ENCODE data around the gene PURA.
A peak's percentile ranks its signal among the peaks of the same experiment; 100 is the strongest.

Gene PURA

DNA sequence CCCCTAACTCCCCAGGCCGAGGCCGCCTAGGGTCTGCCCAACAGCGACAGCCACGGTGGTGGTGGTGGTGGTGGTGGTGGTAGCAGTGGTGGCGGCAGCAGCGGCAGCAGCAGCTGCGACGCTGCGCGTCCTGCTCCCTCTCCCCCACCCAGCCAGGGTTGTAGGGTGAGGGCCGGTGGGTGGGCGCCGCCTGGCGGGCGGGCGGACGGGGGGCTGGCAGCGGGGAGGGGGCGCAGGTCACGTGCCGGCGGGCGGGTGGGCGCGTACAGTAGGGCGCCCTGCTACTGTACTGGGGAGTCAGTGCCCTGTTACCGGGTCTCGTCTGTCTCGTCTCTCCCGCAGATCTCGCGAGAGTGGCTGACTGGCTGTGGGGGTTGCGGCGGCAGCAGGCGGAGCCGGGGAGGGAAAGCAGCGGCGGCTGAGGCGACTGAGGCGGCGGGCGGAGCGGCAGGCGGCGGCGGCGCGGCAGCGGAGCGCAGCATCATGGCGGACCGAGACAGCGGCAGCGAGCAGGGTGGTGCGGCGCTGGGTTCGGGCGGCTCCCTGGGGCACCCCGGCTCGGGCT, at the start of gene PURA:
Gene PURA (plus strand): TSS at position 411 of the 565 bp plus-strand sequence. CDS start 73 bp downstream, at position 484.
- DNase-seq: peak; percentile 88

DNA sequence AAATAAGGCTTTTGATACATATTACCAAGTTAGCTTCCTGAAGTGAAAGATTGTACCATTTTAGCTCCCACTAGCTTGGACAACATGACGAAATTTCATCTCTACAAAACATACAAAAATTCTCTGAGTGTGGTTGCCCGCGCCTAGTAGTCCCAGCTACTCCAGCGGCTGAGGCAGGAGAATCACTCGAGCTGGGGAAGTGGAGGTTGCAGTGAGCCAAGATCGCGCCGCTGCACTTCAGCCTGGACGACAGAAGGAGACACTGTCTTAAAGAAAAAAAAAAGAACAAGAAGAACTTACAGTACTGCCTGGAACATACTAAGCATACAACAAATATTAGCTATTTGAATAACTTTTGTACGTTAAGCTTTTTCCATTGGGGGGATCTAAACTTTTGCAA, 41.1 kb upstream of the PURA start:
- DNase-seq: no peak

GRCh38 chr5:140073296-140073695, 40.6 kb upstream of the PURA start:
- DNase-seq: no peak

DNA sequence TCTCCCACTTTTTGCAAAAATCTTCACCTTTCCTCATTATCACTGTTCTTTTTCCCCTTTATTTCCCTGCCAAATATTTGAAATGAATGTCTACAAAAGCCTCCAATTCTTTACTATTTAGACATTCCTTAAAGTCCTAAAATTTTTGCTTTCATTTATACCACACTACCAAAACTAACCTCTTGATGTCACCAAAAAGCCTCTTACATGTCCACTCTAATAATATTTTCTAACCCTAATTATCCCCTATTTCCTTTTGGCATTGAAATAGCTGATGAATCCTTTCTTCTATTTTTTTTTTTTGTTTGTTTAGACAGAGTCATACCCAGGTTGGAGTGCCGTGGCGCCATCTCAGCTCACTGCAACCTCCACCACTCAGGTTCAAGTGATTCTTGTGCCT, 38.5 kb upstream of the PURA start:
- DNase-seq: no peak

- DNase-seq: no peak
Observed at GRCh38 chr5:140076142-140076541, 37.8 kb upstream of the PURA start.

- DNase-seq: no peak
Observed at GRCh38 chr5:140076788-140077187, 37.1 kb upstream of the PURA start.

- no peak for DNase-seq
Observed at GRCh38 chr5:140083120-140083519, 30.8 kb upstream of the PURA start.

DNA sequence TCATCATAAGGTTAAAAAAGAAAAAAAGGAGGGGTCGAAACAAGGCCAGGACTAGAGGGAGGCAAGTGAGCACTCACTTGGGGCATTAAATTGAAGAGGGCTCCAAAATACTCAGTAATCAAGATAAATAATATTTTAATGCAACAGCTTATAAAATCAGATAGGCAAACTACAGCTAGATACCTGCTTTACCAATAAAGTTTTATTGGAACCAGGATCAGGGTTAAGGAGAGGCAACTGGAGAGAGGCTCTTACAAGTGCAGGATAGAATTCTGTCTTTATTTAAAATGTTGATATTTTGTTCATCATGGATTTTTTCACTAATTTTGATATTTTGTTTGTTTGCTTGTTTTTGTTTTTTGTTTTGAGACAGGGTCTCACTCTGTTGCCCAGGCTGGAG, 30.3 kb upstream of the PURA start:
- no peak for DNase-seq

DNA sequence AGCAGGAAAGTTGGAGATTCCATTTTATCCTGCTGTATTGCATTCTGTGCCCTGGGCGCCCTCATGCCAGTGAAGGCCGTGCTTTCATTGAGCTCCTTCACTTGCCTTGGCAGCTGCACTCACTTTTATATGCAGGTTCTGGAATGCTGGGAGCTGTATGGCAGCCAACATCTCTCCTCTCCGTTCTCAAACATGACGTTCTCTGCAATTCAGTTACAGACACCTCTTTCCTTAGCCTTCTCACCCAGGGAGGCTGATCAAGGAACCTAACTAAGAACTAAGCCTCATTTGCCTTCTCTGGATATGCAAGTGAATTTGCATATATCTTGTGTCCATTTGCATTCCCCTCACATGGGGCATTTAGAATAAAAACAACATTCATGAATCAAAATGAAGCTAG, 29.4 kb upstream of the PURA start:
- no peak for DNase-seq

DNA sequence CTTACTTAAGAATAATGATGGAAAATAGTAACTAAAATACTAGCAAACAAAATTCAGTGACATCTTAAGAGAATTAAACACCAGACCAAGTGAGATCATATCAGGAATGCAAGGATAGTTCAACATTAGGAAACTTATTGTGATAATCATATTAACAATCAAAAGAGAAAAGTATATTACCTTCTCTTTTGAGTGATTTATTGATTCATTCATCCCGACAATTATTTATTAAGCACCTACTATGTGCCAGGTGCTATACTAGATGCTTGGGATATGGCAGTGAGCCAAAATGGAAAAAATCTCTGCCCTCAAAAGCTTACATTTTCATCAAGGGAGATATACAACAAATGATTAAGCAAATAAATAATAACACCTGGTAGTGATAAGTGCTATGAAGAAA, 23.7 kb upstream of the PURA start:
- no peak for DNase-seq

DNA sequence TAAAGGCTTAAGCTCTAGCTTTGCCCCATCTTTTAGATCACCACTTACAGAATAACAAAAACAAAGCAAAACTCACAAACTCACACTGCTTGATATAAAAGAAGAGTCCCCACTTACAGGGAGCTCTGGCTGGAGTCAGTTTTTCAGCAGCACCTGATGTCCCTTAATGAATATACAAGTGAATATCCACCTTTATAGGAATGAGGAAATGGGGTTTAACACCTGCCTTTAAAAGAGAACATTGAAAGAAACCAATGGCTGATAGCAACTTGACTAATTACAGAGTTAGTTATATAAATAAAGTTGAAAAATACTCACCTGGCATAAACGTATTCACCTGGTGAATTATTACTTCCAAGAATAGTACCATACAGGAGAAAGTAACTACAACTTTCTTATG, 20.7 kb upstream of the PURA start:
- DNase-seq: no peak

DNA sequence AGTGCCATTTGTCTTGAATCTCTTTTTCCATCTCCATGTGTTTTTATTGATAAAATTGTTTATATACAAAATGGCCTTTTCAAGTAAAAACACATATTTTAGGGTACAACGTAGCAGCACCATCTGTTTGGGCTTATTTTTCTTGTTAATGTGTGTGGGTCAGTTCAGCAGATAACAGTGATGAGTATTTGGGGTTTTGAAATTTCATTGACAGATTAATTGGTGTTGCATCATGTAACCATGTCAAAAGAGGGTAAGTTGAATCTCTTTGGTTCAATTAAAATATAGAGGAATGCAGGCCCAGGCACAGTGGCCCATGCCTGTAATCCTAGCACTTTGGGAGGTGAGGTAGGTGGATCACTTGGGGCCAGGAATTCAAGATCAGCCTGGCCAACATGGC, 20.0 kb upstream of the PURA start:
- no peak for DNase-seq

DNA sequence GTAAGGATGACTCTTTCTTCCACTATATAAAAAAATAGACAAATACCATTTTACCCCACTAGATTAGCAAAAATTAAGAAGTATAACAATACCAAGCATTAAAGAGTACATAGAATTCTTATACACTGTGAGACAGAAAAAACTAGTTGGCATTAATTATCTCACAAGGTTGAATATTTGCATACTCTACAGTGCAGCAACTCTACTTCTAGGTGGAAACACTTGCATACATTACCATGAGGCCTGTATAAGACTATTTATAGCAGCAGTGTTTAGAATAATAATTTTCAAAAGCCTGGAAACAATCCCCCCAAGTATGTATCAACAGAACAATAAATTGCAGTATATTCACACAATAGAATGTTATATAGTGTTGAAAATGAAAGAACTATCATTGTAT, 19.0 kb upstream of the PURA start:
- no peak for DNase-seq

DNA sequence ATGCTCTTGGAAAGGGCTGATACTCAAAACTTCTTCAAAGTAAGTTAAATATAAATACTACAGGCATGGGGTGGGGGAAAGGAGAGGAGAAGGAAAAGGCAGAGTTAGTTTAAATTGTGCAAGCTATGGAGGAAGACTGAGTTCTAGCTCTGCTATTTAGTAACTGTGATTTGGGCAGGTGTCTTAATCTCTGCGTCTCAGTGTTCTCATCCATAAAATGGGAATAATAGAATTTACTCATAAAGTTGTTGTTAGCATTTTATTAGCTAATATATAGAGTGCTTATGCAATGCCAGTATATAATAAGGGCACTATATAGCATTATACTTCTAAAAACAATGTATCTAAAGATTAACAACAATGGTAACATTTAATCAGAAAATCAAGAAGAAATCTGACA, 12.7 kb upstream of the PURA start:
- no peak for DNase-seq

DNA sequence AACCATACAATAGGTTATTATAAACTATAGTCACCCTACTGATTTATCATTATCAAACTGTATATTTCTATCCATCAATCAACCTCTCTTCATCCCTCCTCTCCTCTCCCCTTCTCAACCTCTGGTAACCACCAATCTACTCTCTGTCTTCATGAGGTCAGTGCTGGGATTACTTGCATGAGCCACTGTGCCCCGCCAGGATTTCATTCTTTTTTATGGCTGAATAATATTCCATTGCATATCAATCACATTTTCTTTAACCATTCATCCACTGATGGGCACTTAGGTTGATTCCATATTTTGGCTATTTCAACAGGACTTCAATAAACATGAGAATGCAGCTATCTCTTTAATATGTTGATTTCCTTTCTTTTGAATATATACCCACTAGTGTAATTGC, 10.8 kb upstream of the PURA start:
- DNase-seq: no peak

GRCh38 chr5:140104100-140104499, 9.8 kb upstream of the PURA start:
- no peak for DNase-seq

DNA sequence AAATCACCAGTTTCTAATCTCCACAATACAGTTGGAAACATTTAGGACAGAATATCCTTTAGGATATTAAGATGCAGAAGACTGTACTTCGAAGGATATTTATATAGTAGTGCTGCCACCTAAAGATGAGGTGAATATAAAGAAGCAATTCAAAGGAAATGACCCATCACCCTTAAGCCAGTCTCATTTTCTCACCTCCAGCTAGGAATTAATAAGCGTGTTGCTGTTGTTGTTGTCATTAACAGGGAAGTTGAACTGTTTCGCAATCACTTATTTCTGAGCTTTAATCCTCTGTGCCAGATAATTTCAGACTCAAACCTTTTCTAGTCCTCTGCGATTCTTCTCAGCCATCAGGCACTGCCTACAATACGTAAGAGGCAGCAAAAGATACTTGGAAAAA, 7.8 kb upstream of the PURA start:
- no peak for DNase-seq

DNA sequence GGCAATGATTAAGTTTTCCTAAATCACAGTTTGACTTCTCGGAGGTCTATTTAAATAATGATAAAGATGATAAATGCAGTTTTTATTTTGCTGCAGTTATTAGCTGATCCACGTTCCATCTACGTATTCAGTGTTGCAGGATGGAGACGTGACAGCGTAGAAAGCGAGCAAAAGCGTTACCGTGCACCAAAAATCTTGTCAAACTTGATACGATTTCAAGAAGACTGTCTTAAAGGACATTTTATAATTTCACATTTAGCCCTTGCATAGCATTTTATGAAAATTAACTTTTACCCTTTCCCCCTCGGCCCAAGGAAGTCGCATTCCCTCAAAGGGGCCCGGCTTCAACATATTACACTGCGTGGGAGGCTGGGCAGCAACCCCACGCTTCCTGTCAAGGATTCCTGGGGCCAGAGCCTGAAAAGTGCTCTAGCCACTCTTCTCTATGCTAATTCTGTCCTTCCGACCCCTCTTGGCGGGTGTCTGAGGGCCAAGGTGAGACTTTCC, 7.1 kb upstream of the PURA start:
- DNase-seq: no peak

DNA sequence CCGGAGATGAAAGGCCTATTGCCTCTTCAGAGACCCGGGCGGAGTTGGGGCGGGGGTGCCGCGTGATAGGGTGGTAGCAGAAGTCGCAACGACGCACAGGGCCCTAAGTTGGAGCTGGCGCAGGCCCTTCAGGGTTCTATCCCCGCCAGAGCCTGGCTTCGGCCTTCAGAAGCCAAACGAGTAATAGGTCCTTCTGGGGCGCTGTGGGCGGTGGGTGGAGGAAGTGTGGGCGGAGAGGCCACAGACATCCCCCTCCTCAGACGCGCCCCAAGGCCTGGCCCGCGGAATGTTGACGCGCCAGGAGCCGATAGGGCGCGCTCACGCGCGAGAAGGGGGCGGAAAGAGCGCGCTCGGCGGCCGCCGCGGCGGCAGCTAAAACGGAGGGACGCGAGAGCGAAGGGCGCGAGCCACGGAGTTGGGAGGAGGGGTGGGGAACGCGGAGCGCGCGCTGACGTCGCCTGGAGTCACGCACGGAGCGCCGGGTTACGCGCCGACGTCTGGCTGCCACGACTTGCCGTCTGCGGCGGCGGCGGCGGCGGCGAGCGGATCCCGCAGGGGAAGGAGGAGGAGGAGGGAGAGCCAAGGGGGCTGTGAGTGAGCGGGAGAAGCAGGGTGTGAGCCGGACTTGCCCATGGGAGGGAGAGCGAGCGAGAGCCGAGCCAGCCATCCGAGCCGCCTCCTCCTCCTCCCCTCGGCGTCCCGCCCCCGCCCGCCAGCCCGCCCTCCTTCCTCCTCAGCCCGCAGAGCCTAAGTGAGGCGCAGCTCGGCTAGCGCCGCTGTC, 6.4 kb upstream of the PURA start:
- peak; percentile 77 for DNase-seq

DNA sequence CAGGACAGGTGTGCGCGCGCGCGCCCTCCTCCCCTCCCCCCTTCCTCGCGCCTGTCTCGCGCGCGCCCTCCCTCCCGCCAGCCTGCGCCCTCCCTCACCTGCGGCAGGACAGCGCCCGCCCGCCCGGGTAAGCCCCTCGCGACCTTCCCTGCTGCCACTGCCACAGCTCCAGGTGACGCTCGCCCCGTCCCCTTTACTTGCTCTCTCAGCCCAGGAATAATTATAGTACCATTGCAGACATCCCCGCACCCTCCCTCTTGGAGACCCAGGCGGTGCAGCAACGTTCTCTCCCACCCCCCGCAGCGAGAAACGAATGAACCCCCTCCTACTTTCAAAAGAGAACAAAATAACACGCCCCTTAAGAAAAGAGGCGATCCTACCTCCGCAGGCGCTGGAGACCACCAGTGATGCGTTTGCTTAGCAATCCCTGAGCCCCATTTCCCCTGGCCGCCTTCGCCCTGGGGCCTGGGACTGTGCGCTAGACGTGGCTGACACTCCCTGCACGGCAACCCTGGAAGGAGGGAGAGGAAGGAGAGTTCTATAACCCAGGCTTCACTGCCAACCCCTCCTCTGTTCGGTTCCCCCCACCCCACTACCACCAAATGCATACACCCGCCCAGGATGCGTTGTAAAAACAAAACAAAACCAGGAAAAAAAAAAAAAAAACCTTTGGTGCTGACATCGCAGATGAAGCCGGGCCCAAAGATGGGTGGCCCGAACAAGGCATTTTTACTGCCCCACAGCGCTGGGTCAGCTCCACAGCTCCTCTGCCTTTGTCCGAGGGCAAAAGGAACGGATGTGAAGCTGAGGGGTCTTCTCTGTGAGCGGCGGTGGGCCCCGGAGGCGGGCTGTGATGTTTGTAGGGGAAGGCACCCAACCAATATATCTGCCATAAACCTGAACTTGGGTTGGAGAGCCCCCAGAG, 5.6 kb upstream of the PURA start:
- no peak for DNase-seq

DNA sequence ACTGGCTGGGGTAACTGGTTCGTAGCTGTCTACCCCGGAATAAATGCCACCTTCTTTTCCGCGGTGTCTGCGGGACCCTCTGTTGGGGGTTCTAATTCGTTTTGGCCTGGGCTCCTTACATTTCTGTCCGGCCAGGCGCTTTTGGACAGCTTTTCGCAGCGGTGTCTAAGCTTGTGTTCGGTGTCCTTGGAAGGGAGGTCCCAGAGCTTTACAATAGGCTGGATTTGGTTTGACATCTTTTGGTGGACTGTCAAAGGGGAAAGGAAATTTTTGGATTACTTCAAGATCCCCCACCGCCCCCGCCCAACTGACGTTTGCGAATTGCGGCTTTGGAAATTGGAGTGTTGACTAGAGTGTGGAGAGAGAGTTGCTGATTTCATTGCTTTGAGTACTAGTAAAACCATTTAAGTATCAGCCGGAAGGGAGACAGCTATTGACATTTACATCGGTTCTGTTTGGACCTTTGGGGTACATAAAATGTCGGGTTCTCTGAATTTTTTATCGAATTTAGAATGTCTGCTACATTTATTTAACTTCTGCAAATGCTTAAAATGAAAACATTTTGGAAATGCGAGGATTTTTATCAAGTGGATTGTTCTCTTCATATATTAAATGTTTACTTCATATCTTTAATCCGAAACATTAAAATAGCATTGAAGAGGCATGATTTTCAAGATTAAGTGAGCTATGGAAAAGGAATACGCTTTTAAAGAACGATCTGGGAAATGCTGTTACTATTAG, 4.7 kb upstream of the PURA start:
- no peak for DNase-seq

DNA sequence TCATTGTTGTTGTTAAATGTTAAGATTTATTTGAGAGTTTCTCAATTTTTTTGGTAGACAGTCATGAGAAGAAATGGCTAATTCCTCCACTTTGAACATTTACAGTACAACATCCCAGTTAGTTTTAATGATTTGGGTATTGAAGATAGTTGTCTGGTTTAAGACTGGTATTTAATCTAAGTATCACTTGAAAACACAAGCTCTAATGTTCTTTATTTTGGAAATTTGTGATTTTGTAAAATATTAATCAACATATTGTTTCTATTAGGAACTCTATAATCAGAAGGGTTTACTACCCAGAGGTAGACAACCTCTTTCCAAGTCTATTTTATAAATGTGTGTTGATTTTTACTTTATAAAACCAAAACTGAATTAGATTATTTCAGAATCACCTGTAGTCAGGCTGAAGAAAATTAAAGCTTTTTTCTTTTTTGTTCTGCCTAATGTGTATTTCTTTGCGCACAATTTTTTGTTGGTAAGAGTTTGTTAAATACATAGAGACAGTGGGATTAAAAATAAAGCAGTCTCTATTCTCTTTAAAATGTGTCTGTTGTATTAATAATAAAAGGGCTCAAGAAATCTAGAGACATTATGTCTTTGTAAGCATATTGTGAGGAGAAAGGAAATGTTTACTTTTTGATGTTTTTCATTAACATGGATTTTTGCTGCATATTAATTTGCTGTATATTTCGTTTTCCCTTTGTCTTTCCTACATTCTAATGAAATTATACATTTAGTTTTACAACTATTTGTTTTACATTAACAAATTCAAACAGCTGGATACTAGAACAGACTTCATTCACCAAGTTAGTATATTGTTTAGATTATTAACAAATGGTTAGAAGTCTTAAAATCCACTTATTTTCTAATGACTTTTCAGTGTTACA, 3.9 kb upstream of the PURA start:
- DNase-seq: no peak

Measured in NCI-H2171 treated with DMSO at 0.1 percent for 48 hours (cell line).